ENCODE data around the gene JMJD8.
A peak's percentile ranks its signal among the peaks of the same experiment; 100 is the strongest.

JMJD8 gene

DNA sequence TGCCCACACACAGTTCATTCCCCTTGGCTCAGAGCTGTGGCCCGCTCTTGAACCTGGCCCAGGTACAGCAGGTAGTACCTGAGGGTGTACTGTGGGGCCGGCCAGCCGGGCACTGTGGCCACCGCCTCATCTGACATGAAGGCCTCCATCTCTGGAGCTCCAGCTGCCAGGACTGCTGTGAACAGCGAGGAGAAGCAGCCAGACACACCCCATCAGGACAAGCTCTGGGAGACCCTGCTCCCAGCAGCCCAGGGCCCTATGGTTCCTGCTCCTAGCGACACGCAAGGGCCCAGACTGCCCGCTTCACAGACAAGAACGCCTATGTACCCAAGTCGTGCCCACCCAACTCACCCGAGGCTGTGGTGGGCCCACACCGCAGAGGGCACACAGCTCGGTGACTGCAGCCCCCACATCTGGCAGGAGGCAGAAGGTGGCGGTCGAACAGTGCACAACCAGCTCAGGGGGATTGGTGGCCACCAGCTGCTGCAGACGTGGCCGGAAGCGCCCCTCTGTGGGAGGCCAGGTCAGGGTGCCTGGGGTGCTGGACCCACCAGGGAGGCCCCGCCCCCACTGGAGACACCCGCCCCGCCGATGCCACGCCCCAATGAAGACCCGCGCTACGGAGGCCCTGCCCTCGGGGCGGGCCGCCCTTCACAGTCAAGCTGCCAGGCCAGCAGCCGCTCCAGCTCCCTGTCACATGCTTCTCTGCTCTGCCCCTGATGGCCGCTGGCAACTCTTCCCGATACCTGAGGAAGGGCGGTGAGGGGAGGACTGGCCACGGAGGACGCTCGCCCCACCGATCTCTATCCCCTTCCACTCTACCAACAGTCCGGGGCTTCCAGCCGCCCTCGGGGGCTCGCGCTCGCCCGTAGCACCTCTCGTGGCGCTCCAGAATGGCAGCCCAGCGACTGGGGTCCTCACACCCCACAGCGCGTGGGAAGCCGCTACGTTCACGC lies 5.0 kb downstream of the JMJD8 start (continued):
- TF ChIP-seq, protein P1, sequence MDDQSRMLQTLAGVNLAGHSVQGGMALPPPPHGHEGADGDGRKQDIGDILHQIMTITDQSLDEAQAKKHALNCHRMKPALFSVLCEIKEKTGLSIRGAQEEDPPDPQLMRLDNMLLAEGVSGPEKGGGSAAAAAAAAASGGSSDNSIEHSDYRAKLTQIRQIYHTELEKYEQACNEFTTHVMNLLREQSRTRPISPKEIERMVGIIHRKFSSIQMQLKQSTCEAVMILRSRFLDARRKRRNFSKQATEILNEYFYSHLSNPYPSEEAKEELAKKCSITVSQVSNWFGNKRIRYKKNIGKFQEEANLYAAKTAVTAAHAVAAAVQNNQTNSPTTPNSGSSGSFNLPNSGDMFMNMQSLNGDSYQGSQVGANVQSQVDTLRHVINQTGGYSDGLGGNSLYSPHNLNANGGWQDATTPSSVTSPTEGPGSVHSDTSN (CRISPR knock-in tag; IDR thresholded peaks at IDR 0.05) = peak; percentile 13; the same call in 1 of the 2 replicates
- TF ChIP-seq ZBTB26 (tag by site-specific recombination; optimal IDR thresholded peaks at IDR 0.05) (peak; percentile 74), ZNF184 (tag by site-specific recombination; IDR thresholded peaks at IDR 0.05) (no peak), ZNF394 (tag by site-specific recombination; IDR thresholded peaks at IDR 0.05; ENCODE audit: borderline replicate concordance) (peak; percentile 66), KLF9 (tag by site-specific recombination; IDR thresholded peaks at IDR 0.05; ENCODE audit: low read depth) (peak; percentile 91), ZBTB7A (tag by site-specific recombination; IDR thresholded peaks at IDR 0.05; ENCODE audit: low read depth) (peak; percentile 43; the same call in 1 of the 2 replicates), ZNF600 (tag by site-specific recombination; IDR thresholded peaks at IDR 0.05) (peak; percentile 90), KLF16 (tag by site-specific recombination; IDR thresholded peaks at IDR 0.05) (peak; percentile 79; the same call in 1 of the 2 replicates), KLF10 (tag by site-specific recombination; IDR thresholded peaks at IDR 0.05) (peak; percentile 44; the same call in 1 of the 2 replicates), ZNF521 (tag by site-specific recombination; IDR thresholded peaks at IDR 0.05) (no peak), ZNF2 (tag by site-specific recombination; IDR thresholded peaks at IDR 0.05) (0 out of 2 replicates have a peak, but pooled peaks have one; percentile 16), ZNF18 (tag by site-specific recombination; IDR thresholded peaks at IDR 0.05) (peak; percentile 67; the same call in 1 of the 2 replicates), ZNF660 (tag by site-specific recombination; IDR thresholded peaks at IDR 0.05) (0 out of 2 replicates have a peak, but pooled peaks have one; percentile 30), ZNF747 (tag by site-specific recombination; IDR thresholded peaks at IDR 0.05) (no peak), SP7 (tag by site-specific recombination; IDR thresholded peaks at IDR 0.05) (peak; percentile 51), SP3 (tag by site-specific recombination; IDR thresholded peaks at IDR 0.05) (peak; percentile 88)
- TF ChIP-seq, protein P2, sequence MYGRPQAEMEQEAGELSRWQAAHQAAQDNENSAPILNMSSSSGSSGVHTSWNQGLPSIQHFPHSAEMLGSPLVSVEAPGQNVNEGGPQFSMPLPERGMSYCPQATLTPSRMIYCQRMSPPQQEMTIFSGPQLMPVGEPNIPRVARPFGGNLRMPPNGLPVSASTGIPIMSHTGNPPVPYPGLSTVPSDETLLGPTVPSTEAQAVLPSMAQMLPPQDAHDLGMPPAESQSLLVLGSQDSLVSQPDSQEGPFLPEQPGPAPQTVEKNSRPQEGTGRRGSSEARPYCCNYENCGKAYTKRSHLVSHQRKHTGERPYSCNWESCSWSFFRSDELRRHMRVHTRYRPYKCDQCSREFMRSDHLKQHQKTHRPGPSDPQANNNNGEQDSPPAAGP (tag by site-specific recombination; IDR thresholded peaks at IDR 0.05) = peak; percentile 88
- TF ChIP-seq, protein P3, sequence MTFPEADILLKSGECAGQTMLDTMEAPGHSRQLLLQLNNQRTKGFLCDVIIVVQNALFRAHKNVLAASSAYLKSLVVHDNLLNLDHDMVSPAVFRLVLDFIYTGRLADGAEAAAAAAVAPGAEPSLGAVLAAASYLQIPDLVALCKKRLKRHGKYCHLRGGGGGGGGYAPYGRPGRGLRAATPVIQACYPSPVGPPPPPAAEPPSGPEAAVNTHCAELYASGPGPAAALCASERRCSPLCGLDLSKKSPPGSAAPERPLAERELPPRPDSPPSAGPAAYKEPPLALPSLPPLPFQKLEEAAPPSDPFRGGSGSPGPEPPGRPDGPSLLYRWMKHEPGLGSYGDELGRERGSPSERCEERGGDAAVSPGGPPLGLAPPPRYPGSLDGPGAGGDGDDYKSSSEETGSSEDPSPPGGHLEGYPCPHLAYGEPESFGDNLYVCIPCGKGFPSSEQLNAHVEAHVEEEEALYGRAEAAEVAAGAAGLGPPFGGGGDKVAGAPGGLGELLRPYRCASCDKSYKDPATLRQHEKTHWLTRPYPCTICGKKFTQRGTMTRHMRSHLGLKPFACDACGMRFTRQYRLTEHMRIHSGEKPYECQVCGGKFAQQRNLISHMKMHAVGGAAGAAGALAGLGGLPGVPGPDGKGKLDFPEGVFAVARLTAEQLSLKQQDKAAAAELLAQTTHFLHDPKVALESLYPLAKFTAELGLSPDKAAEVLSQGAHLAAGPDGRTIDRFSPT (tag by site-specific recombination; IDR thresholded peaks at IDR 0.05) = peak; percentile 66

Measured in HEK293 (cell line).